Measurements from ENCODE around the gene PCDHGB3.
"Not testable (repeated sequence)": the region's sequence is repeated elsewhere in the genome, so short reads cannot be mapped to it uniquely, and the experiment has no call there.

Gene PCDHGB3

DNA sequence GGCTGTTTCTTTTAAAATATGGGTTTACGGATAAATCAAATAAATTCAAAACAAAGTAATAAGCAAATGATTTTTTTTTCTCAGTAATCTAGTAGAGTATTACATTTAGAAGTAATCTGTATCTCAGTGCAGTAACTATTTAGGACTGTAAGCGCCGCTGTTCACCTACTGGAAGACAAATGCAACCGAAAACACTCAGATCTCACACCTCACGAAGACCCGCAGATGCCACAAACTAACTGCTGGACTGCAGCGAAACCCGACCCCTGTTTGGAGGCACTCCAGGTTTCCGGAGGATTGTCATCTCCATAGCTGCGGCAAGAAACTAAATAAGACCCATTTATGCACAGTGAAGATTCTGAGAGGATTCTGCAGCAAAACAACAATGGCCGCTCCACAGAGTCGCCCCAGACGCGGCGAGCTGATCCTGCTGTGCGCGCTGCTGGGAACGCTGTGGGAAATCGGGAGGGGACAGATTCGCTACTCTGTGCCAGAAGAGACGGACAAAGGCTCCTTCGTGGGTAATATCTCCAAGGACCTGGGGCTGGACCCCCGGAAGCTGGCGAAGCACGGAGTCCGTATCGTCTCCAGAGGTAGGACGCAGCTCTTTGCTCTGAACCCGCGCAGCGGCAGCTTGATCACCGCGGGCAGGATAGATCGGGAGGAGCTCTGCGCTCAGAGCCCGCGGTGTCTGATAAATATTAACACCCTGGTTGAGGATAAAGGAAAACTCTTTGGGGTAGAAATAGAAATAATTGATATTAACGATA, 22.6 kb downstream of the PCDHGB3 start, which contains the start of gene PCDHGA8:
Gene PCDHGA8, plus strand, starts transcription at position 205 of the 770 bp plus-strand sequence. Its CDS starts 181 bp downstream, at position 386.
- no peak for DNase-seq (ENCODE audit: low spot score)

DNA sequence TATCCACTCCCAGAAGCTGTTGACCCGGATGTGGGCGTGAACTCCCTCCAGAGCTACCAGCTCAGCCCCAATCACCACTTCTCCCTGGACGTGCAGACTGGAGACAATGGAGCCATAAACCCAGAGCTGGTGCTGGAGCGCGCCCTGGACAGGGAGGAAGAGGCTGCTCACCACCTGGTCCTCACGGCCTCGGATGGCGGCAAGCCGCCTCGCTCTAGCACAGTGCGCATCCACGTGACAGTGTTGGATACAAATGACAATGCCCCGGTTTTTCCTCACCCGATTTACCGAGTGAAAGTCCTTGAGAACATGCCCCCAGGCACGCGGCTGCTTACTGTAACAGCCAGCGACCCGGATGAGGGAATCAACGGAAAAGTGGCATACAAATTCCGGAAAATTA, 23.2 kb downstream of the PCDHGB3 start:
- no peak for DNase-seq (ENCODE audit: low spot score)

DNA sequence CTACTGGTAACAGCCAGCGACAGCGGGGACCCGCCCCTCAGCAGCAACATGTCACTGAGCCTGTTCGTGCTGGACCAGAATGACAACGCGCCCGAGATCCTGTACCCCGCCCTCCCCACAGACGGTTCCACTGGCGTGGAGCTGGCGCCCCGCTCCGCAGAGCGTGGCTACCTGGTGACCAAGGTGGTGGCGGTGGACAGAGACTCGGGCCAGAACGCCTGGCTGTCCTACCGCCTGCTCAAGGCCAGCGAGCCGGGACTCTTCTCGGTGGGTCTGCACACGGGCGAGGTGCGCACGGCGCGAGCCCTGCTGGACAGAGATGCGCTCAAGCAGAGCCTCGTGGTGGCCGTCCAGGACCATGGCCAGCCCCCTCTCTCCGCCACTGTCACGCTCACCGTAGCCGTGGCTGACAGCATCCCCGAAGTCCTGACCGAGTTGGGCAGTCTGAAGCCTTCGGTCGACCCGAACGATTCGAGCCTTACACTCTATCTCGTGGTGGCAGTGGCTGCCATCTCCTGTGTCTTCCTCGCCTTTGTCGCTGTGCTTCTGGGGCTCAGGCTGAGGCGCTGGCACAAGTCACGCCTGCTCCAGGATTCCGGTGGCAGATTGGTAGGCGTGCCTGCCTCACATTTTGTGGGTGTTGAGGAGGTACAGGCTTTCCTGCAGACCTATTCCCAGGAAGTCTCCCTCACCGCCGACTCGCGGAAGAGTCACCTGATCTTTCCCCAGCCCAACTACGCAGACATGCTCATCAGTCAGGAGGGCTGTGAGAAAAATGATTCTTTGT, 24.6 kb downstream of the PCDHGB3 start:
- DNase-seq (ENCODE audit: low spot score): not testable (repeated sequence)

DNA sequence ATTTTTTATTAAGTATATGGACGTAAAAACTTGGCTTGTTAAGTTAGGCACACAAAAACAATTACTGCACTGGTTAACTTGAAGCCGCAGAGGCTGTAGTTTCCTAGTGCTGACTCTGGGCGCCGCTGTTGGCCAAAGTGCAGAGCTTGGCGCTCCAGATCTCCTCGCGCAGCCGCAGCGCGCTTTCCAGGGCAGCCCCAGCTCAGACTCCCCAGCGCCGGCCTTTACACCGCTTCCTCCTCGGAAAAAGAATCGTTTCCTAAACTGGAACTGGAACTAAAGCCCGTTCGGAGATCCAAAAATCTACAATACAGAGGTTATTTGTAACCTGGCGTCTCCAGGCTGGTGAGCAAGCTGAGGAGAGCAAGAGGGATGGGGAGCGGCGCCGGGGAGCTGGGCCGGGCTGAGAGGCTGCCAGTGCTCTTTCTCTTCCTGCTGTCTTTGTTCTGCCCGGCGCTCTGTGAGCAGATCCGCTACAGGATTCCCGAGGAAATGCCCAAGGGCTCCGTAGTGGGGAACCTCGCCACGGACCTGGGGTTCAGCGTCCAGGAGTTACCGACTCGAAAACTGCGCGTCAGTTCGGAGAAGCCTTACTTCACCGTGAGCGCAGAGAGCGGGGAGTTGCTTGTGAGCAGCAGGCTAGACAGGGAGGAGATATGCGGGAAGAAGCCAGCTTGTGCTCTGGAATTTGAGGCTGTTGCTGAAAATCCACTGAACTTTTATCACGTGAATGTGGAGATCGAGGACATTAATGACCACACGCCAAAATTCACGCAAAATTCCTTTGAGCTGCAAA, 27.9 kb downstream of the PCDHGB3 start, which contains the start of gene PCDHGB5:
Gene PCDHGB5, plus strand, starts transcription at position 192 of the 796 bp plus-strand sequence. Its CDS starts 181 bp downstream, at position 373.
- DNase-seq (ENCODE audit: low spot score): peak; percentile 74

DNA sequence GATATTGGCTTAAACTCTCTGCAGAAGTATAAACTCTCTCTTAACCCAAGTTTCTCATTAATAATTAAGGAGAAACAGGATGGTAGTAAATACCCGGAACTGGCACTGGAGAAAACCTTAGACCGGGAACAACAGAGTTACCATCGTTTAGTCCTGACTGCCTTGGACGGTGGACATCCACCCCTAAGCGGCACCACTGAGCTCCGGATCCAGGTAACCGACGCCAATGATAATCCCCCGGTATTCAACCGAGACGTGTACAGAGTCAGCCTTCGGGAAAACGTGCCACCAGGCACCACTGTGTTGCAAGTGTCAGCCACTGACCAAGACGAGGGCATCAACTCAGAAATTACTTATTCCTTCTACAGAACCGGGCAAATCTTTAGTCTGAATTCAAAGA, 28.6 kb downstream of the PCDHGB3 start:
- DNase-seq (ENCODE audit: low spot score): no peak

DNA sequence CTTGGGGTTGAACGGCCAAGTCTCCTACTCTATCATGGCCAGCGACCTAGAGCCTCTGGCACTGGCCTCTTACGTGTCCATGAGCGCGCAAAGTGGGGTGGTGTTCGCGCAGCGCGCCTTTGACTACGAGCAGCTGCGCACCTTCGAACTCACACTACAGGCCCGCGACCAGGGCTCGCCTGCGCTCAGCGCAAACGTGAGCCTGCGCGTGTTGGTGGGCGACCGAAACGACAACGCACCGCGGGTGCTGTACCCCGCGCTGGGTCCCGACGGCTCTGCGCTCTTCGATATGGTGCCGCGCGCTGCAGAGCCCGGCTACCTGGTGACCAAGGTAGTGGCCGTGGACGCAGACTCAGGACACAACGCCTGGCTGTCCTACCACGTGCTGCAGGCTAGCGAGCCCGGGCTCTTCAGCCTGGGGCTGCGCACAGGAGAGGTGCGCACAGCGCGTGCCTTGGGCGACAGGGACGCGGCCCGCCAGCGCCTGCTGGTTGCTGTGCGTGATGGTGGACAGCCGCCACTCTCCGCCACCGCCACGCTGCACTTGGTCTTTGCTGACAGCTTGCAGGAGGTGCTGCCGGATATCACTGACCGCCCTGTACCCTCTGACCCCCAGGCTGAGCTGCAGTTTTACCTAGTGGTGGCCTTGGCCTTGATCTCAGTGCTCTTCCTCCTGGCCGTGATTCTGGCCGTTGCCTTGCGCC, 29.7 kb downstream of the PCDHGB3 start:
- DNase-seq (ENCODE audit: low spot score): no peak

DNA sequence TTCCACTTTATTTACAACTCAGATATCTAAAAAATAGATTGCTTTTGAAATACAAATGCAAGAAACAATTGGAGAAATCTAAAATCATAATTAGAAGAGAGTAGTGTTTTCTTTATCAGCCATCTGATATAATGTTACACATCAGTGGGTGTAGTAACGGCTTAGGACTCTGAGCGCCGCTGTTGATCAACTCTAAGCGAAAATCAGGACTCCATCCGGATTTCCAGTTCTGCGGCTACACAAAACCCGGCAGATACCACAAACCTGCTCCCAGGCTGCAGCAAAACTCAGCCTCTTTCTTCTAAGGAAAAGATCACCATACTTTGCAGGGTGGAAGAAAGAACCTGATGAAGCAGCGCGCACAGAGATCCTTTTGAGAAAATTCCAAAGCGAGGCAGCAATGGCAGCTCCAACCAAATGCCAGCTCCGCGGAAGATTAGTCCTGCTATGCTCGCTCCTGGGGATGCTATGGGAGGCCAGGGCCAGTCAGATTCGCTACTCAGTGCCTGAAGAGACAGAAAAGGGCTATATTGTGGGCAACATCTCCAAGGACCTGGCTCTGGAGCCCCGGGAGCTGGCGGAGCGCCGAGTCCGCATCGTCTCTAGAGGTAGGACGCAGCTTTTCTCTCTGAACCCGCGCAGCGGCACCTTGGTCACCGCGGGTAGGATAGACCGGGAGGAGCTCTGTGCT, 32.7 kb downstream of the PCDHGB3 start, which contains the start of gene PCDHGA9:
Gene PCDHGA9, plus strand, starts transcription at position 226 of the 691 bp plus-strand sequence. Its CDS starts 175 bp downstream, at position 401.
- DNase-seq (ENCODE audit: low spot score): peak; percentile 38

DNA sequence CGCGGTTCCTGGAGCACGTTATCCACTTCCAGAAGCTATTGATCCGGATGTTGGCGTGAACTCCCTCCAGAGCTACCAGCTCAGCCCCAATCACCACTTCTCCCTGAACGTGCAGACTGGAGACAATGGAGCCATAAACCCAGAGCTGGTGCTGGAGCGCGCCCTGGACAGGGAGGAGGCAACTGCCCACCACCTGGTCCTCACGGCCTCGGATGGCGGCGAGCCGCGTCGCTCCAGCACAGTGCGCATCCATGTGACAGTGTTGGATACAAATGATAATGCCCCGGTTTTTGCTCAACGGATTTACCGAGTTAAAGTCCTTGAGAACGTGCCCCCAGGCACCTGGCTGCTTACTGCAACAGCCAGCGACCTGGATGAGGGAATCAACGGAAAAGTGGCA, 33.3 kb downstream of the PCDHGB3 start:
- no peak for DNase-seq (ENCODE audit: low spot score)

DNA sequence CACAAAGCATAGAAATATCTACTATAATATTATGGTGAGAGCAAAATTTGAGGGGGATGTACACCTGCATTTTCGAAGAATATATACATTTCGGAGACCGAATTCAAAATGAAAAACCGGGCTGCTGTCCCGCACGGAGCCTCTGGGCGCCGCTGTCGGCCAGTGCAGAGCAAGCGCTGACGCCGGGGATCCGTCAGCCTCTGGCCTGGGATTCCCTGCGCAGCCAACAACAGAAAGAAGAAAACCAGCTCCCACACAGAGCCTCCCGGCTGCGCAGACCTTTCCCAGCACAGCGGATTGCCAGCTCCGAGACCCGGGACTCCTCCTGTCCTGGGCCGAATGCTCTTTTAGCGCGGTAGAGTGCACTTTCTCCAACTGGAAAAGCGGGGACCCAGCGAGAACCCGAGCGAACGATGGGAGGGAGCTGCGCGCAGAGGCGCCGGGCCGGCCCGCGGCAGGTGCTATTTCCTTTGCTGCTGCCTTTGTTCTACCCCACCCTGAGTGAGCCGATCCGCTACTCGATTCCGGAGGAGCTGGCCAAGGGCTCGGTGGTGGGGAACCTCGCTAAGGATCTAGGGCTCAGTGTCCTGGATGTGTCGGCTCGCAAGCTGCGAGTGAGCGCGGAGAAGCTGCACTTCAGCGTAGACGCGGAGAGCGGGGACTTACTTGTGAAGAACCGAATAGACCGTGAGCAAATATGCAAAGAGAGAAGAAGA, 37.9 kb downstream of the PCDHGB3 start, which contains the start of gene PCDHGB6:
Gene PCDHGB6, plus strand, starts transcription at position 232 of the 716 bp plus-strand sequence. Its CDS starts 182 bp downstream, at position 414.
- DNase-seq (ENCODE audit: low spot score): not testable (repeated sequence)

DNA sequence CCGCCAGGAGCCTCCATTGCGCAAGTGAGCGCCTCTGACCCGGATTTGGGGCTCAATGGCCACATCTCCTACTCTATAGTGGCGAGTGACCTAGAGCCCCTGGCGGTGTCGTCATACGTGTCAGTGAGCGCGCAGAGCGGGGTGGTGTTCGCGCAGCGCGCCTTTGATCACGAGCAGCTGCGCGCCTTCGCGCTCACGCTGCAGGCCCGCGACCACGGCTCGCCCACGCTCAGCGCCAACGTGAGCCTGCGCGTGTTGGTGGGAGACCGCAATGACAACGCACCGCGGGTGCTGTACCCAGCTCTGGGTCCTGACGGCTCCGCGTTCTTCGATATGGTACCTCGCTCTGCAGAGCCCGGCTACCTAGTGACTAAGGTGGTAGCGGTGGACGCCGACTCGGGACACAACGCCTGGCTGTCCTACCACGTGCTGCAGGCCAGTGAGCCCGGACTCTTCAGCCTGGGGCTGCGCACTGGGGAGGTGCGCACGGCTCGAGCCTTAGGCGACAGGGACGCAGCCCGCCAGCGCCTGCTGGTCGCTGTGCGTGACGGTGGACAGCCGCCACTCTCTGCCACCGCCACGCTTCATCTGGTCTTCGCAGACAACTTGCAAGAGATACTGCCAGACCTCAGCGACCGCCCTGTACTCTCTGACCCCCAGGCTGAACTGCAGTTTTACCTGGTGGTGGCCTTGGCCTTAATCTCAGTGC, 39.7 kb downstream of the PCDHGB3 start:
- no peak for DNase-seq (ENCODE audit: low spot score)

DNA sequence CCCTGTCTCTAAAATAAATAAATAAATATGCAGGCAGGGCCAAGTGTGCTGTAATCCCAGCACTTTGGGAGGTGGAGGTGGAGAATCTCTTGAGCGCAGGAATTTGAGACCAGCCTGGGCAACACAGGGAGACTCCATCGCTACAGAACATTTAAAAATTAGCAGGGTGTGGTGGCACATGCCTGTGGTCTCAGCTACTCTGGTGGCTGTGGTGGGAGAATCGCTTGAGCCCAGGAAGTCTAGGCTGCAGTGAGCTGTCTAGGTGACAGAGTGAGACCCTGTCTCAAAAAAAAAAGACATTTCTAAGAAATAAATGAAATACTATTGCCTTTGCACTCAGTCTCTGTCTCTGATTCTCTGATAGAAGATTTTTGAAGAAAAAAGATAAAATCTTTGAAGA, 41.5 kb downstream of the PCDHGB3 start:
- DNase-seq (ENCODE audit: low spot score): no peak

DNA sequence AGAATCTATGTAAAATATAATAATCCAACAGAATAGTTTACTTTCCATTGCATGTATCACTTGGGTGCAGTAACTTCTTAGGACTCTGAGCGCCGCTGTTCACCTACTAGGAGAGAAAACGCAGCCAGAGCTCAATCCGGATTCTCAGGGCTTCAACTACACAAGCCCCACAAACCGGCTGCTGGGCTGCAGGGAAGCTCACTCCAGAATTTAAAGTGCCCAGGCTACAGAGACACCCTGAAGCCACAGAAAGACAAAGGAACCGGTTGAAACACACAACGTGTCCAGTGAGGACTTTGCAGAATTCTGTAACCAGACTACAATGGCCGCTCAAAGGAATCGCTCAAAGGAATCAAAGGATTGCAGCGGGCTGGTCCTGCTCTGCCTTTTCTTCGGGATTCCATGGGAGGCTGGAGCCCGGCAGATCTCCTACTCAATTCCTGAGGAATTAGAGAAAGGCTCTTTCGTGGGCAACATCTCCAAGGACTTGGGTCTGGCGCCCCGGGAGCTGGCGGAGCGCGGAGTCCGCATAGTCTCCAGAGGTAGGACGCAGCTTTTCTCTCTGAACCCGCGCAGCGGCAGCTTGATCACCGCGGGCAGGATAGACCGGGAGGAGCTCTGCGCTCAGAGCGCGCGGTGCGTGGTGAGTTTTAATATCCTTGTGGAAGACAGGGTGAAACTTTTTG, 43.0 kb downstream of the PCDHGB3 start, which contains the start of gene PCDHGA10:
Gene PCDHGA10, plus strand, starts transcription at position 134 of the 686 bp plus-strand sequence. Its CDS starts 189 bp downstream, at position 323.
- peak; percentile 93 for DNase-seq (ENCODE audit: low spot score)

DNA sequence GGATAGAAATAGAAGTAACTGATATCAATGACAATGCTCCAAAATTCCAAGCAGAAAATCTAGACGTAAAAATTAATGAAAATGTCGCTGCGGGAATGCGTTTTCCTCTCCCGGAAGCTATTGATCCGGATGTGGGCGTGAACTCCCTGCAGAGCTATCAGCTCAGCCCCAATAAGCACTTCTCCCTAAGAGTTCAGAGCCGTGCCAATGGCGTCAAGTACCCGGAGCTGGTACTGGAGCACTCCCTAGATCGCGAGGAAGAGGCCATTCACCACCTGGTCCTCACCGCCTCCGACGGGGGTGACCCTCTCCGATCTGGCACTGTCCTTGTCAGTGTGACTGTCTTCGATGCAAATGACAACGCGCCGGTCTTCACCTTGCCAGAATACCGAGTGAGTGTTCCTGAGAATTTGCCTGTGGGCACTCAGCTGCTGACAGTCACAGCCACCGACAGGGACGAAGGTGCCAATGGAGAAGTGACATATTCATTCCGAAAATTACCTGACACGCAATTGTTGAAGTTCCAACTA, 43.6 kb downstream of the PCDHGB3 start:
- DNase-seq (ENCODE audit: low spot score): peak; percentile 87

DNA sequence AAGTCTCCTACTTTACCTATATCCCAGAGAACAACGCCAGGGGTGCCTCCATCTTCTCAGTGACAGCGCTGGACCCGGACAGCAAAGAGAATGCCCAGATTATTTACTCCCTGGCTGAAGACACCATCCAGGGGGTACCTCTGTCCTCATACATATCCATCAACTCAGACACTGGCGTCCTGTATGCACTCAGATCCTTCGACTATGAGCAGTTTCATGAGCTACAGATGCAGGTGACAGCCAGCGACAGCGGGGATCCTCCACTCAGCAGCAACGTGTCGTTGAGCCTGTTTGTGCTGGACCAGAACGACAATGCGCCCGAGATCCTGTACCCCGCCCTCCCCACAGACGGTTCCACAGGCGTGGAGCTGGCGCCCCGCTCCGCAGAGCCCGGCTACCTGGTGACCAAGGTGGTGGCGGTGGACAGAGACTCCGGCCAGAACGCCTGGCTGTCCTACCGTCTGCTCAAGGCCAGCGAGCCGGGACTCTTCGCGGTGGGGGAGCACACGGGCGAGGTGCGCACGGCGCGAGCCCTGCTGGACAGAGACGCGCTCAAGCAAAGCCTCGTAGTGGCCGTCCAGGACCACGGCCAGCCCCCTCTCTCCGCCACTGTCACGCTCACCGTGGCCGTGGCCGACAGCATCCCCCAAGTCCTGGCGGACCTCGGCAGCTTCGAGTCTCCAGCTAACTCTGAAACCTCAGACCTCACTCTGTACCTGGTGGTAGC, 44.7 kb downstream of the PCDHGB3 start:
- DNase-seq (ENCODE audit: low spot score): not testable (repeated sequence)

DNA sequence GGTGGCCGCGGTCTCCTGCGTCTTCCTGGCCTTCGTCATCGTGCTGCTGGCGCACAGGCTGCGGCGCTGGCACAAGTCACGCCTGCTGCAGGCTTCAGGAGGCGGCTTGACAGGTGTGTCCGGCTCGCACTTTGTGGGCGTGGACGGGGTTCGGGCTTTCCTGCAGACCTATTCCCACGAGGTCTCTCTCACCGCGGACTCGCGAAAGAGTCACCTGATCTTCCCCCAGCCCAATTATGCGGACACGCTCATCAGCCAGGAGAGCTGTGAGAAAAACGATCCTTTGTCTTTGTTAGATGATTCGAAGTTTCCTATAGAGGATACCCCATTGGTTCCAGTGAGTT, 45.2 kb downstream of the PCDHGB3 start:
- not testable (repeated sequence) for DNase-seq (ENCODE audit: low spot score)

DNA sequence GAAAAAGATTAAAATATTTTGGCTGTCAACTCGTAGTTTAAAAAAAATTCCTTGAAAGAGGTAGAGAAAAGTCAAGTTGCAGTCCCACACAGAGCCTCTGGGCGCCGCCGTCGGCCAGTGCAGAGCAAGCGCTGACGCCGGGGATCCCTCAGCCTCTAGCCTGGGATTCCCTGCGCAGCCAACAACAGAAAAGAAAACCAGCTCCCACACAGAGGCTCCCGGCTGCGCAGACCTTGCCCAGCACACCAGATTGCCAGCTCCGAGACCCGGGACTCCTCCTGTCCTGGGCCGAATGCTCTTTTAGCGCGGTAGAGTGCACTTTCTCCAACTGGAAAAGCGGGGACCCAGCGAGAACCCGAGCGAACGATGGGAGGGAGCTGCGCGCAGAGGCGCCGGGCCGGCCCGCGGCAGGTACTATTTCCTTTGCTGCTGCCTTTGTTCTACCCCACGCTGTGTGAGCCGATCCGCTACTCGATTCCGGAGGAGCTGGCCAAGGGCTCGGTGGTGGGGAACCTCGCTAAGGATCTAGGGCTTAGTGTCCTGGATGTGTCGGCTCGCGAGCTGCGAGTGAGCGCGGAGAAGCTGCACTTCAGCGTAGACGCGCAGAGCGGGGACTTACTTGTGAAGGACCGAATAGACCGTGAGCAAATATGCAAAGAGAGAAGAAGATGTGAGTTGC, 47.6 kb downstream of the PCDHGB3 start, which contains the start of gene PCDHGB7:
Gene PCDHGB7, plus strand, starts transcription at position 184 of the 679 bp plus-strand sequence. Its CDS starts 183 bp downstream, at position 367.
- not testable (repeated sequence) for DNase-seq (ENCODE audit: low spot score)
